IMR-90 (cell line): ENCODE results near the gene SLC47A2. TPM values are rescaled to one million over a fixed set of nuclear protein-coding genes. Genes with fewer than 3 reads are reported as not detected.

Source experiments
- ATAC-seq: fragments of 200-7000 bp; cut with Tn5 transposase; 2 replicates; pipeline ENCODE4 v1.9.1; 2020; ENCODE audit warnings: low read depth, mild to moderate bottlenecking, moderate library complexity
- BruUV-seq: library from RNA; stranded (reverse); fragments of 400-500 nt; replicated peaks from 2 replicates; lab custom pipeline; 2021; lab: Mats Ljungman, UMichigan
- CTCF ChIA-PET: fragments of 300-600 bp; formaldehyde crosslinking; extraction: SDS; loops from one replicate; lab custom pipeline; 2021; ENCODE audit warnings: antibody characterized with exemption; lab: Yijun Ruan, JAX
- POLR2A ChIA-PET: fragments of 300-600 bp; sonication (Branson Sonifier 250); formaldehyde crosslinking; loops from one replicate; lab custom pipeline; 2022; ENCODE audit warnings: antibody characterized with exemption; ENCODE audit not compliant: unreplicated experiment; lab: Charles Lee
- DNase-seq: peaks from one replicate; pipeline ENCODE4 v3.0.0; 2013
- H2AFZ ChIP-seq: replicated peaks from 2 replicates; pipeline ENCODE3; 2013; ENCODE audit warnings: low read length, mild to moderate bottlenecking; ENCODE audit not compliant: poor library complexity
- H2AK5ac ChIP-seq: 2 replicates; pipeline ENCODE4 v1.6.1; 2013; ENCODE audit warnings: low read depth, low read length, inconsistent platforms
- H2AK9ac ChIP-seq: replicated peaks from 2 replicates; pipeline ENCODE3; 2013; ENCODE audit warnings: mild to moderate bottlenecking, low read depth, low read length, moderate library complexity; ENCODE audit not compliant: poor library complexity
- H2BK120ac ChIP-seq: 2 replicates; pipeline ENCODE4 v1.6.1; 2013; ENCODE audit warnings: low read depth, low read length, inconsistent platforms
- H2BK15ac ChIP-seq: 3 replicates; pipeline ENCODE4 v1.6.1; 2013; ENCODE audit warnings: low read depth, low read length, inconsistent platforms
- H2BK20ac ChIP-seq: 2 replicates; pipeline ENCODE4 v1.6.1; 2013; ENCODE audit warnings: low read depth, mild to moderate bottlenecking, inconsistent platforms, low read length, moderate library complexity
- H2BK5ac ChIP-seq: 2 replicates; pipeline ENCODE4 v1.6.1; 2013; ENCODE audit warnings: mild to moderate bottlenecking, low read depth, low read length, inconsistent platforms; ENCODE audit not compliant: poor library complexity, severe bottlenecking
- H3K14ac ChIP-seq: replicated peaks from 2 replicates; pipeline ENCODE4 v1.6.1; 2013; ENCODE audit warnings: low read depth, low read length, inconsistent platforms
- H3K18ac ChIP-seq: 2 replicates; pipeline ENCODE4 v1.6.1; 2013; ENCODE audit warnings: low read depth, low read length, control low read depth
- H3K23ac ChIP-seq: 2 replicates; pipeline ENCODE4 v1.6.1; 2013; ENCODE audit warnings: low read depth, low read length, inconsistent platforms
- H3K27ac ChIP-seq: 2 replicates; pipeline ENCODE4 v1.5.1; 2013; ENCODE audit warnings: mild to moderate bottlenecking, control low read depth, low read length; ENCODE audit not compliant: insufficient read depth
- H3K27me3 ChIP-seq: 2 replicates; pipeline ENCODE4 v1.6.1; 2013; ENCODE audit warnings: low read length; ENCODE audit not compliant: control insufficient read depth, insufficient read depth
- H3K36me3 ChIP-seq: 2 replicates; pipeline ENCODE4 v1.6.1; 2013; ENCODE audit warnings: low read length, mixed read lengths; ENCODE audit not compliant: control insufficient read depth, insufficient read depth
- H3K4ac ChIP-seq: 2 replicates; pipeline ENCODE4 v1.6.1; 2013; ENCODE audit warnings: low read depth, low read length, inconsistent platforms
- H3K4me1 ChIP-seq: 2 replicates; pipeline ENCODE4 v1.6.1; 2013; ENCODE audit warnings: low read length, mixed read lengths; ENCODE audit not compliant: control insufficient read depth, insufficient read depth
- H3K4me2 ChIP-seq: 2 replicates; pipeline ENCODE4 v1.6.1; 2013; ENCODE audit warnings: low read depth, mild to moderate bottlenecking, control low read depth, low read length, moderate library complexity
- H3K4me3 ChIP-seq: 2 replicates; pipeline ENCODE4 v1.5.1; 2013; ENCODE audit warnings: low read depth, mild to moderate bottlenecking, control low read depth, low read length, moderate library complexity; ENCODE audit not compliant: insufficient read depth
- H3K56ac ChIP-seq: 2 replicates; pipeline ENCODE4 v1.6.1; 2013; ENCODE audit warnings: low read length, inconsistent platforms; ENCODE audit not compliant: insufficient read depth; ENCODE audit errors: extremely low read depth
- H3K79me1 ChIP-seq, 2 experiments: 2 replicates each; pipeline ENCODE4 v1.6.1; 2013; ENCODE audit warnings: low read length in 2 of 2, inconsistent platforms in 1 of 2, low read depth in 1 of 2
- H3K9ac ChIP-seq: 2 replicates; pipeline ENCODE4 v1.6.1; 2013; ENCODE audit warnings: low read depth, low read length, control low read depth
- H3K9me1 ChIP-seq: 2 replicates; pipeline ENCODE4 v1.6.1; 2013; ENCODE audit warnings: low read length, inconsistent platforms; ENCODE audit not compliant: insufficient read depth
- H3K9me3 ChIP-seq: 2 replicates; pipeline ENCODE4 v1.6.1; 2013; ENCODE audit warnings: low read length; ENCODE audit not compliant: control insufficient read depth, insufficient read depth
- H4K20me1 ChIP-seq: 2 replicates; pipeline ENCODE4 v1.6.1; 2013; ENCODE audit warnings: low read length, inconsistent platforms; ENCODE audit not compliant: insufficient read depth
- H4K5ac ChIP-seq: 2 replicates; pipeline ENCODE4 v1.6.1; 2013; ENCODE audit warnings: mild to moderate bottlenecking, low read depth, low read length, control low read depth
- H4K8ac ChIP-seq, 2 experiments: 2 replicates each; pipeline ENCODE4 v1.6.1; 2013; ENCODE audit warnings: low read depth in 2 of 2, low read length in 2 of 2, control low read depth in 1 of 2, inconsistent platforms in 1 of 2
- H4K91ac ChIP-seq: 2 replicates; pipeline ENCODE4 v1.6.1; 2013; ENCODE audit warnings: low read depth, low read length, inconsistent platforms; ENCODE audit not compliant: insufficient read depth
- BHLHE40 ChIP-seq: fragments of 150-350 bp; IDR thresholded peaks from 2 replicates; pipeline ENCODE4 v1.6.1; 2016; ENCODE audit warnings: mild to moderate bottlenecking, low read depth, low read length
- CEBPB ChIP-seq: IDR thresholded peaks from 2 replicates; pipeline ENCODE4 v1.6.1; 2012; ENCODE audit warnings: low read depth, low read length, improper control_type of control experiment
- CHD1 ChIP-seq: IDR thresholded peaks from 2 replicates; pipeline ENCODE4 v1.6.1; 2012; ENCODE audit warnings: low read depth, low read length, improper control_type of control experiment
- ELK1 ChIP-seq: fragments of 150-350 bp; IDR thresholded peaks from 2 replicates; pipeline ENCODE4 v1.6.1; 2016; ENCODE audit warnings: low read depth, mild to moderate bottlenecking, low read length, moderate library complexity, borderline replicate concordance
- FOS ChIP-seq: fragments of 150-350 bp; IDR thresholded peaks from 2 replicates; pipeline ENCODE4 v1.6.1; 2016; ENCODE audit warnings: low read depth, low read length
- MAFK ChIP-seq: IDR thresholded peaks from 2 replicates; pipeline ENCODE4 v1.6.1; 2012; ENCODE audit warnings: low read depth, low read length, improper control_type of control experiment
- MXI1 ChIP-seq: IDR thresholded peaks from 2 replicates; pipeline ENCODE4 v1.6.1; 2012; ENCODE audit warnings: low read depth, mild to moderate bottlenecking, low read length, moderate library complexity, borderline replicate concordance
- NFE2L2 ChIP-seq: fragments of 150-350 bp; IDR thresholded peaks from 2 replicates; pipeline ENCODE4 v1.6.1; 2016; ENCODE audit warnings: low read depth, mild to moderate bottlenecking, low read length
- RAD21 ChIP-seq: IDR thresholded peaks from 2 replicates; pipeline ENCODE4 v1.6.1; 2012; ENCODE audit warnings: low read length, improper control_type of control experiment
- RCOR1 ChIP-seq: IDR thresholded peaks from 2 replicates; pipeline ENCODE4 v1.6.1; 2012; ENCODE audit warnings: mild to moderate bottlenecking, low read length, improper control_type of control experiment; ENCODE audit not compliant: insufficient replicate concordance
- SMC3 ChIP-seq: fragments of 150-350 bp; IDR thresholded peaks from 2 replicates; pipeline ENCODE4 v1.6.1; 2016; ENCODE audit warnings: low read depth, mild to moderate bottlenecking, antibody characterized with exemption, low read length, moderate library complexity
- WGBS, 2 experiments: methylation state at CpG; one replicate each; pipeline versions ENCODE4 v1.1.5 to v1.1.7; 2013; ENCODE audit warnings: missing lambda C conversion rate in 2 of 2; ENCODE audit not compliant: insufficient read length in 1 of 2; ENCODE audit errors: extremely low coverage in 2 of 2; 5-methylcytosine and 5-hydroxymethylcytosine counted together
- dilution Hi-C: fragments of 300-500 bp; cut with HindIII; formaldehyde crosslinking; loops from one replicate; pipeline ENCODE4 v1.14.3; 2018; ENCODE audit warnings: low sequenced_read_pairs; ENCODE audit not compliant: unreplicated experiment
- in situ Hi-C: fragments of 300-500 bp; cut with MboI; formaldehyde crosslinking; loops from 3 replicates; pipeline ENCODE4 v1.14.3; 2019; ENCODE audit warnings: low sequenced_read_pairs, inconsistent platforms, mixed read lengths
- intact Hi-C: fragments of 100-400 bp; cut with micrococcal nuclease; formaldehyde crosslinking; loops from 2 replicates; pipeline ENCODE4 v1.10.0; 2022
- polyA plus RNA-seq, 3 experiments: library from polyadenylated mRNA; depleted of rRNA; stranded (reverse); fragments of >200 nt; gene quantifications; 2 replicates each; pipeline ENCODE4 v1.2.3, GENCODE V29; 2012; ENCODE audit warnings: low replicate concordance in 1 of 3
- total RNA-seq: library from RNA; depleted of rRNA; stranded (reverse); fragments of >200 nt; gene quantifications from 2 replicates; pipeline ENCODE4 v1.2.3, GENCODE V29; 2012
- TF ChIP-seq, protein P1 (sequence below): conservative IDR thresholded peaks from 2 replicates; pipeline ENCODE4 v1.5.1; 2012; ENCODE audit warnings: mild to moderate bottlenecking, low read depth, low read length, improper control_type of control experiment
- TF ChIP-seq, protein P2 (sequence below): fragments of 150-350 bp; IDR thresholded peaks from 2 replicates; pipeline ENCODE4 v1.6.1; 2017; ENCODE audit warnings: mild to moderate bottlenecking, antibody characterized with exemption, low read length, low read depth

SLC47A2 gene
- total and polyA plus RNA-seq, 2 of the 4 experiments (the other 2 are of a cell fraction) = not detected

DNA sequence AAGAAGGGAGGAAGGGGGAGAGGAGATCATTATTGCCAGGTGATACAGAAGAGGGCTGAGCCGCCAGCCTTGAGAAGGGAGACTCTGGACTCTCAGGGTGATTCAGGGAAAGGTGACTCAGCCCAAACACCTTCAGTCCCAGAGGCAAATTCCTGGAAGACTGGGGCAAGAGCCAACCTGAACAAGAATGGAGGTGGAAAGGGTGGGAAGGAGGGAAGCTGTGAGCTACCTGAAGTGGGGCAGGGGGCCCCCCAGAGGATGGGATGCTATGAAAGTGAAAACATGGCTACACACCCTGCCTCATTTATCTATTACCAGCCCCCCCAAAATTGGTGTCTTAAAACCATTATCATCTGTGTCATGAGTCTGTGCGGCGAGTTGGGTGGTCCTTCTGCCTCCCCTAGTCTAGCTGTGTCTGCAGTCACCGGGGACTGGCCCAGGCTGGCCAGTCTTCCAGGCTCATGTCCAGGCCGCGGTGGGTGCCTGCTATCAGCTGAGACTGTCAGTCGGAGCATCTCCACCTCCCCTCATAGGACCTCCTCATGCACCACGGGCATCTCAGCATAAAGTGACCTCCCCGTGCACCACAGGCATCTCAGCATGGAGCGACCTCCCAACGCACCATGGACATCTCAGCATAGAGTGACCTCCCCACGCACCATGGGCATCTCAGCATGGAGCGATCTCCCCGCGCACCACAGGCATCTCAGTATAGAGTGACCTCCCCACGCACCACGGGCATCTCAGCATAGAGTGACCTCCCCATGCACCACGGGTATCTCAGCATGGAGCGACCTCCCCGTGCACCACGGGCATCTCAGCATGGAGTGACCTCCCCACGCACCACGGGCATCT is 3.2 kb upstream of the SLC47A2 start:
- CTCF ChIA-PET = interaction anchor here (0.6 kb wide), 1 partner anchor 128 kb away, joined by 3 read pairs; no protein-coding TSS in a partner anchor
- TF ChIP-seq CHD1 (no peak), RCOR1 (no peak), MXI1 (no peak), NFE2L2 (no peak), BHLHE40 (no peak), FOS (no peak), CEBPB (no peak), RAD21 (no peak), ELK1 (no peak), MAFK (no peak), SMC3 (no peak)
- TF ChIP-seq, protein P1, sequence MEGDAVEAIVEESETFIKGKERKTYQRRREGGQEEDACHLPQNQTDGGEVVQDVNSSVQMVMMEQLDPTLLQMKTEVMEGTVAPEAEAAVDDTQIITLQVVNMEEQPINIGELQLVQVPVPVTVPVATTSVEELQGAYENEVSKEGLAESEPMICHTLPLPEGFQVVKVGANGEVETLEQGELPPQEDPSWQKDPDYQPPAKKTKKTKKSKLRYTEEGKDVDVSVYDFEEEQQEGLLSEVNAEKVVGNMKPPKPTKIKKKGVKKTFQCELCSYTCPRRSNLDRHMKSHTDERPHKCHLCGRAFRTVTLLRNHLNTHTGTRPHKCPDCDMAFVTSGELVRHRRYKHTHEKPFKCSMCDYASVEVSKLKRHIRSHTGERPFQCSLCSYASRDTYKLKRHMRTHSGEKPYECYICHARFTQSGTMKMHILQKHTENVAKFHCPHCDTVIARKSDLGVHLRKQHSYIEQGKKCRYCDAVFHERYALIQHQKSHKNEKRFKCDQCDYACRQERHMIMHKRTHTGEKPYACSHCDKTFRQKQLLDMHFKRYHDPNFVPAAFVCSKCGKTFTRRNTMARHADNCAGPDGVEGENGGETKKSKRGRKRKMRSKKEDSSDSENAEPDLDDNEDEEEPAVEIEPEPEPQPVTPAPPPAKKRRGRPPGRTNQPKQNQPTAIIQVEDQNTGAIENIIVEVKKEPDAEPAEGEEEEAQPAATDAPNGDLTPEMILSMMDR = no peak
- TF ChIP-seq, protein P2, sequence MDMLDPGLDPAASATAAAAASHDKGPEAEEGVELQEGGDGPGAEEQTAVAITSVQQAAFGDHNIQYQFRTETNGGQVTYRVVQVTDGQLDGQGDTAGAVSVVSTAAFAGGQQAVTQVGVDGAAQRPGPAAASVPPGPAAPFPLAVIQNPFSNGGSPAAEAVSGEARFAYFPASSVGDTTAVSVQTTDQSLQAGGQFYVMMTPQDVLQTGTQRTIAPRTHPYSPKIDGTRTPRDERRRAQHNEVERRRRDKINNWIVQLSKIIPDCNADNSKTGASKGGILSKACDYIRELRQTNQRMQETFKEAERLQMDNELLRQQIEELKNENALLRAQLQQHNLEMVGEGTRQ = no peak
- dilution Hi-C loops = no loop called here

More for the DNA sequence above, 3.2 kb upstream of the SLC47A2 start:
- no peak overlapping the region for H2AK5ac ChIP-seq
- no peak overlapping the region for H2BK5ac ChIP-seq
- H4K20me1 ChIP-seq = no peaks in the 10 kb centered on the region
- no peak overlapping the region for H2BK20ac ChIP-seq
- no peak overlapping the region for H3K14ac ChIP-seq
- no peak overlapping the region for H2AK9ac ChIP-seq
- H3K27ac ChIP-seq = no peak overlapping the region
- H3K4ac ChIP-seq = no peak overlapping the region
- DNase-seq (no peak), ATAC-seq (no peak)
- no peak overlapping the region for H4K91ac ChIP-seq
- H3K4me1 ChIP-seq = no peaks in the 10 kb centered on the region
- H3K27me3 ChIP-seq = peaks cover 28% of the 10 kb centered on the region; the same call in 1 of the 2 replicates
- no peaks in the 10 kb centered on the region for H3K9me1 ChIP-seq
- H3K4me3 ChIP-seq = no peak overlapping the region
- H3K18ac ChIP-seq = no peak overlapping the region
- H2BK120ac ChIP-seq = no peak overlapping the region
- no peak overlapping the region for H3K56ac ChIP-seq
- in situ Hi-C loops = no loop called here
- H3K79me1 ChIP-seq = no peaks in the 10 kb centered on the region
- H3K9ac ChIP-seq = no peak overlapping the region
- no peak overlapping the region for H4K8ac ChIP-seq
- no peak overlapping the region for H2BK15ac ChIP-seq
- 83% methylated on average over 9 of the region's 23 CpGs; no CpG with 5 or more reads in 1 of the 2 experiments for WGBS, 2 experiments
- intact Hi-C loops = no loop called here
- H3K4me2 ChIP-seq = no peak overlapping the region
- H3K36me3 ChIP-seq = no peaks in the 10 kb centered on the region
- H3K23ac ChIP-seq = no peak overlapping the region
- BruUV-seq = no TSS peak
- no peak overlapping the region for H4K5ac ChIP-seq
- H2AFZ ChIP-seq = no peak overlapping the region
- H3K9me3 ChIP-seq = no peaks in the 10 kb centered on the region
- POLR2A ChIA-PET = no interaction called here
